ENCODE results near the gene CASD1. TPM values are rescaled to one million over a fixed set of nuclear protein-coding genes. Genes with fewer than 3 reads are reported as not detected.

The CASD1 gene
- polyA plus RNA-seq, 1 donor from 2014 or later, result 187 TPM

DNA sequence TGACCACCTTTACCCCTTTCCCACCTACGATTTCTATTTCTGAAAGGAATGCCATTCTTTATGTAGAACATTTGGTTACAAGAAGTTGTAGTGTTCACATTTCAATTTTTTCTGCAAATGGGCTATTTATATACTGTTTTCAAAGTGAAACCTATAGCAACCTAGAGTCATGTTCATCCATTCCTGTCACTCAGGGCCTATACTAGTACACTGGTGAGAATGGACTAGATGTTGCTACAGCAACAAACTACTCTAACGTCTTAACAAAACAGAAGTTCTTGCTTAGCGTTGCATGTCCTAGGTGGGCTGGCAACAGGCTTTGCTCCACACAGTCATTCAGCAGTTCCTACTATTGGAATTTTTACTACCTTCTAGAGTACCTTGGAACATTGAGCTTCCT, 16.3 kb downstream of the CASD1 start:
- Histone ChIP-seq H3K79me2 (replicated peaks; ENCODE audit: insufficient read depth, low read length) (no peaks in the 10 kb centered on the region), H2AFZ (ENCODE audit: low read depth, low read length) (no peak overlapping the region), H3K9ac (ENCODE audit: low read length) (no peak overlapping the region), H3K27me3 (ENCODE audit: insufficient read depth, low read depth, low read length) (no peaks in the 10 kb centered on the region), H3K36me3 (ENCODE audit: insufficient read depth, low read length) (peaks cover 25% of the 10 kb centered on the region), H3K9me2 (ENCODE audit: insufficient read depth, low read length) (no peaks in the 10 kb centered on the region), H3F3A (ENCODE audit: insufficient read depth, low read length, poor library complexity, severe bottlenecking) (no peaks in the 10 kb centered on the region), H3K9me3 (ENCODE audit: low read length) (no peaks in the 10 kb centered on the region), H3K4me3 (ENCODE audit: low read length) (no peak overlapping the region), H3K27ac (ENCODE audit: low read length) (no peak overlapping the region), H4K20me1 (ENCODE audit: insufficient read depth) (no peaks in the 10 kb centered on the region), H3K4me2 (ENCODE audit: low read length) (no peak overlapping the region)
- TF ChIP-seq POLR2AphosphoS5 (IDR thresholded peaks at IDR 0.05), result no peak
- no peak for TF ChIP-seq TAF1 (IDR thresholded peaks at IDR 0.05; ENCODE audit: low read depth)
- no peak for TF ChIP-seq EZH2 (IDR thresholded peaks at IDR 0.05; ENCODE audit: borderline replicate concordance, insufficient read depth, low read length, poor library complexity, severe bottlenecking)
- TF ChIP-seq EP300 (conservative IDR thresholded peaks at IDR 0.05; ENCODE audit: poor library complexity, severe bottlenecking), result no peak
- no peak for TF ChIP-seq MXI1 (conservative IDR thresholded peaks at IDR 0.05; ENCODE audit: poor library complexity, severe bottlenecking)
- TF ChIP-seq SMC3 (conservative IDR thresholded peaks at IDR 0.05; ENCODE audit: poor library complexity), result no peak
- no peak for TF ChIP-seq RAD21 (conservative IDR thresholded peaks at IDR 0.05)
- TF ChIP-seq, protein P1, sequence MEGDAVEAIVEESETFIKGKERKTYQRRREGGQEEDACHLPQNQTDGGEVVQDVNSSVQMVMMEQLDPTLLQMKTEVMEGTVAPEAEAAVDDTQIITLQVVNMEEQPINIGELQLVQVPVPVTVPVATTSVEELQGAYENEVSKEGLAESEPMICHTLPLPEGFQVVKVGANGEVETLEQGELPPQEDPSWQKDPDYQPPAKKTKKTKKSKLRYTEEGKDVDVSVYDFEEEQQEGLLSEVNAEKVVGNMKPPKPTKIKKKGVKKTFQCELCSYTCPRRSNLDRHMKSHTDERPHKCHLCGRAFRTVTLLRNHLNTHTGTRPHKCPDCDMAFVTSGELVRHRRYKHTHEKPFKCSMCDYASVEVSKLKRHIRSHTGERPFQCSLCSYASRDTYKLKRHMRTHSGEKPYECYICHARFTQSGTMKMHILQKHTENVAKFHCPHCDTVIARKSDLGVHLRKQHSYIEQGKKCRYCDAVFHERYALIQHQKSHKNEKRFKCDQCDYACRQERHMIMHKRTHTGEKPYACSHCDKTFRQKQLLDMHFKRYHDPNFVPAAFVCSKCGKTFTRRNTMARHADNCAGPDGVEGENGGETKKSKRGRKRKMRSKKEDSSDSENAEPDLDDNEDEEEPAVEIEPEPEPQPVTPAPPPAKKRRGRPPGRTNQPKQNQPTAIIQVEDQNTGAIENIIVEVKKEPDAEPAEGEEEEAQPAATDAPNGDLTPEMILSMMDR (IDR thresholded peaks at IDR 0.05; ENCODE audit: poor library complexity, severe bottlenecking), result no peak
- TF ChIP-seq, protein P2, sequence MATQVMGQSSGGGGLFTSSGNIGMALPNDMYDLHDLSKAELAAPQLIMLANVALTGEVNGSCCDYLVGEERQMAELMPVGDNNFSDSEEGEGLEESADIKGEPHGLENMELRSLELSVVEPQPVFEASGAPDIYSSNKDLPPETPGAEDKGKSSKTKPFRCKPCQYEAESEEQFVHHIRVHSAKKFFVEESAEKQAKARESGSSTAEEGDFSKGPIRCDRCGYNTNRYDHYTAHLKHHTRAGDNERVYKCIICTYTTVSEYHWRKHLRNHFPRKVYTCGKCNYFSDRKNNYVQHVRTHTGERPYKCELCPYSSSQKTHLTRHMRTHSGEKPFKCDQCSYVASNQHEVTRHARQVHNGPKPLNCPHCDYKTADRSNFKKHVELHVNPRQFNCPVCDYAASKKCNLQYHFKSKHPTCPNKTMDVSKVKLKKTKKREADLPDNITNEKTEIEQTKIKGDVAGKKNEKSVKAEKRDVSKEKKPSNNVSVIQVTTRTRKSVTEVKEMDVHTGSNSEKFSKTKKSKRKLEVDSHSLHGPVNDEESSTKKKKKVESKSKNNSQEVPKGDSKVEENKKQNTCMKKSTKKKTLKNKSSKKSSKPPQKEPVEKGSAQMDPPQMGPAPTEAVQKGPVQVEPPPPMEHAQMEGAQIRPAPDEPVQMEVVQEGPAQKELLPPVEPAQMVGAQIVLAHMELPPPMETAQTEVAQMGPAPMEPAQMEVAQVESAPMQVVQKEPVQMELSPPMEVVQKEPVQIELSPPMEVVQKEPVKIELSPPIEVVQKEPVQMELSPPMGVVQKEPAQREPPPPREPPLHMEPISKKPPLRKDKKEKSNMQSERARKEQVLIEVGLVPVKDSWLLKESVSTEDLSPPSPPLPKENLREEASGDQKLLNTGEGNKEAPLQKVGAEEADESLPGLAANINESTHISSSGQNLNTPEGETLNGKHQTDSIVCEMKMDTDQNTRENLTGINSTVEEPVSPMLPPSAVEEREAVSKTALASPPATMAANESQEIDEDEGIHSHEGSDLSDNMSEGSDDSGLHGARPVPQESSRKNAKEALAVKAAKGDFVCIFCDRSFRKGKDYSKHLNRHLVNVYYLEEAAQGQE (IDR thresholded peaks at IDR 0.05; ENCODE audit: borderline replicate concordance), result no peak

GRCh38 chr7:94529516-94529915, 19.9 kb downstream of the CASD1 start:
- Histone ChIP-seq H3F3A (ENCODE audit: insufficient read depth, low read length, poor library complexity, severe bottlenecking) (no peaks in the 10 kb centered on the region), H3K79me2 (replicated peaks; ENCODE audit: insufficient read depth, low read length) (no peaks in the 10 kb centered on the region), H3K9me3 (ENCODE audit: low read length) (no peaks in the 10 kb centered on the region), H3K27me3 (ENCODE audit: insufficient read depth, low read depth, low read length) (no peaks in the 10 kb centered on the region), H3K9me2 (ENCODE audit: insufficient read depth, low read length) (no peaks in the 10 kb centered on the region), H2AFZ (ENCODE audit: low read depth, low read length) (no peak overlapping the region), H3K36me3 (ENCODE audit: insufficient read depth, low read length) (peaks cover 17% of the 10 kb centered on the region), H3K4me3 (ENCODE audit: low read length) (no peak overlapping the region), H4K20me1 (ENCODE audit: insufficient read depth) (no peaks in the 10 kb centered on the region), H3K9ac (ENCODE audit: low read length) (no peak overlapping the region), H3K27ac (ENCODE audit: low read length) (no peak overlapping the region), H3K4me2 (ENCODE audit: low read length) (no peak overlapping the region)
- TF ChIP-seq, protein P1 (IDR thresholded peaks at IDR 0.05; ENCODE audit: poor library complexity, severe bottlenecking), result no peak
- TF ChIP-seq MXI1 (conservative IDR thresholded peaks at IDR 0.05; ENCODE audit: poor library complexity, severe bottlenecking) (no peak), EZH2 (IDR thresholded peaks at IDR 0.05; ENCODE audit: borderline replicate concordance, insufficient read depth, low read length, poor library complexity, severe bottlenecking) (no peak), RAD21 (conservative IDR thresholded peaks at IDR 0.05) (no peak), EP300 (conservative IDR thresholded peaks at IDR 0.05; ENCODE audit: poor library complexity, severe bottlenecking) (no peak), SMC3 (conservative IDR thresholded peaks at IDR 0.05; ENCODE audit: poor library complexity) (no peak), POLR2AphosphoS5 (IDR thresholded peaks at IDR 0.05) (no peak), TAF1 (IDR thresholded peaks at IDR 0.05; ENCODE audit: low read depth) (no peak)
- TF ChIP-seq, protein P2 (IDR thresholded peaks at IDR 0.05; ENCODE audit: borderline replicate concordance), result no peak

All from neural cell (in vitro differentiated cells).